GM12878 (cell line): ENCODE results near the gene JAG1. TPM values are rescaled to one million over a fixed set of nuclear protein-coding genes. Genes with fewer than 3 reads are reported as not detected.
"Not testable (repeated sequence)": the region's sequence is repeated elsewhere in the genome, so short reads cannot be mapped to it uniquely, and the experiment has no call there.

Experiments
- ATAC-seq: fragments of 200-7000 bp; cut with Tn5 transposase; 3 replicates; pipeline ENCODE4 v1.9.1; 2020; ENCODE audit warnings: mild to moderate bottlenecking, moderate library complexity
- BruUV-seq: library from RNA; stranded (reverse); fragments of 400-500 nt; replicated peaks from 2 replicates; lab custom pipeline; 2021; lab: Mats Ljungman, UMichigan
- CTCF ChIA-PET: fragments of 300-600 bp; sonication (Branson Sonifier 250); formaldehyde crosslinking; extraction: SDS; loops from one replicate; lab custom pipeline; 2021; ENCODE audit warnings: inconsistent platforms; lab: Yijun Ruan, JAX
- POLR2A ChIA-PET: fragments of 350-600 bp; formaldehyde crosslinking; extraction: SDS; loops from one replicate; lab custom pipeline; 2021; ENCODE audit warnings: inconsistent platforms; lab: Charles Lee
- RAD21 ChIA-PET: fragments of 300-600 bp; sonication (Branson Sonifier 250); formaldehyde crosslinking; loops from one replicate; lab custom pipeline; 2023; ENCODE audit warnings: antibody characterized with exemption; ENCODE audit not compliant: unreplicated experiment; lab: Charles Lee
- SMC1A ChIA-PET: fragments of 300-600 bp; sonication (Branson Sonifier 250); formaldehyde crosslinking; loops from one replicate; lab custom pipeline; 2023; ENCODE audit not compliant: unreplicated experiment, uncharacterized antibody; lab: Charles Lee
- DNase-seq: peaks from one replicate; pipeline ENCODE4 v3.0.0-alpha.2; 2011; ENCODE audit warnings: low read depth, low spot score
- FAIRE-seq: peaks from 3 replicates; lab custom pipeline; 2011; peaks lifted over from hg19 to GRCh38; lab: Jason Lieb, UNC
- H2AFZ ChIP-seq: 2 replicates; pipeline ENCODE4 v1.6.0; 2011; ENCODE audit warnings: low read depth, low read length, control low read depth; ENCODE audit not compliant: control insufficient read depth
- H3K27ac ChIP-seq: 2 replicates; pipeline ENCODE4 v1.5.1; 2011; ENCODE audit warnings: control low read depth; ENCODE audit not compliant: control insufficient read depth, insufficient read depth
- H3K27me3 ChIP-seq, 2 experiments: replicated peaks in 1 of 2; 2 replicates each; pipeline versions ENCODE4 v1.6.0 to v1.6.1; 2011; ENCODE audit warnings: low read length in 1 of 2; ENCODE audit not compliant: control insufficient read depth in 2 of 2, insufficient read depth in 2 of 2
- H3K36me3 ChIP-seq, 2 experiments: 2 replicates each; pipeline ENCODE4 v1.5.1; 2011; ENCODE audit warnings: low read length in 1 of 2; ENCODE audit not compliant: control insufficient read depth in 2 of 2, insufficient read depth in 2 of 2
- H3K4me1 ChIP-seq: 2 replicates; pipeline ENCODE4 v1.6.1; 2011; ENCODE audit warnings: mild to moderate bottlenecking, low read length, moderate library complexity, mixed read lengths; ENCODE audit not compliant: control insufficient read depth, insufficient read depth
- H3K4me2 ChIP-seq: 2 replicates; pipeline ENCODE4 v1.6.0; 2011; ENCODE audit warnings: control low read depth; ENCODE audit not compliant: control insufficient read depth, insufficient read depth
- H3K4me3 ChIP-seq: fragments of 200-600 bp; sonication (generic); 2 replicates; pipeline ENCODE4 v1.5.1; 2016
- H3K79me2 ChIP-seq: 2 replicates; pipeline ENCODE4 v1.6.0; 2011; ENCODE audit warnings: low read length; ENCODE audit not compliant: control insufficient read depth, insufficient read depth
- H3K9ac ChIP-seq: 2 replicates; pipeline ENCODE4 v1.8.0; 2011; ENCODE audit warnings: low read length, control low read depth, mixed read lengths; ENCODE audit not compliant: control insufficient read depth, insufficient read depth
- H3K9me3 ChIP-seq: replicated peaks from 3 replicates; pipeline ENCODE4 v1.5.1; 2011; ENCODE audit warnings: mild to moderate bottlenecking, low read length; ENCODE audit not compliant: control insufficient read depth, insufficient read depth
- H4K20me1 ChIP-seq: 2 replicates; pipeline ENCODE4 v1.6.0; 2011; ENCODE audit not compliant: control insufficient read depth, insufficient read depth
- RAD21 ChIP-seq: IDR thresholded peaks from 2 replicates; pipeline ENCODE4 v1.6.1; 2011; ENCODE audit warnings: mild to moderate bottlenecking, low read depth, low read length, moderate library complexity; ENCODE audit not compliant: insufficient read depth
- SMC3 ChIP-seq: IDR thresholded peaks from 2 replicates; pipeline ENCODE4 v1.6.1; 2011; ENCODE audit warnings: low read length, improper control_type of control experiment, borderline replicate concordance
- WRNIP1 ChIP-seq: IDR thresholded peaks from 2 replicates; pipeline ENCODE4 v1.6.1; 2011; ENCODE audit warnings: low read depth, low read length, improper control_type of control experiment, borderline replicate concordance
- WGBS: methylation state at CpG from one replicate; pipeline ENCODE4 v1.1.6; 2016; ENCODE audit warnings: low lambda C conversion rate; ENCODE audit not compliant: insufficient replicate concordance, insufficient coverage; ENCODE audit errors: missing lambda C conversion rate; 5-methylcytosine and 5-hydroxymethylcytosine counted together
- in situ Hi-C: fragments of 300-500 bp; cut with MboI; formaldehyde crosslinking; loops from 9 replicates; pipeline ENCODE4 v1.14.3; 2018; ENCODE audit warnings: mixed read lengths
- intact Hi-C: fragments of 100-400 bp; cut with micrococcal nuclease; formaldehyde crosslinking; loops from one replicate; pipeline ENCODE4 v1.14.2; 2022; ENCODE audit not compliant: unreplicated experiment
- polyA plus RNA-seq, 11 experiments: library from polyadenylated mRNA; depleted of rRNA in 4 of 11; unstranded in 6 of 11; stranded (reverse) in 5 of 11; fragments of >200 nt; fragmentation: Nextera tagmentation in 4 of 11; fragmentation: Illumina TruSeq in 1 of 11; extraction: Ambion mirVana in 4 of 11; extraction: Trizol in 1 of 11; gene quantifications; 1 replicate in 1 of 11; 2 replicates in 10 of 11; pipeline versions ENCODE4 v1.2.1 to v1.2.3, GENCODE V29; 2011 to 2016; ENCODE audit warnings: inconsistent platforms in 2 of 11, missing spikeins in 2 of 11, low read depth in 1 of 11
- total RNA-seq, 4 experiments: library from RNA; depleted of rRNA in 3 of 4; stranded (reverse); fragments of >200 nt in 3 of 4; fragmentation: Illumina TruSeq in 1 of 4; extraction: Trizol in 1 of 4; gene quantifications; 2 replicates each; pipeline versions ENCODE4 v1.2.1 to v1.2.3, GENCODE V29; 2013 to 2021
- TF ChIP-seq, protein P1 (sequence below), 3 experiments: IDR thresholded peaks in 2 of 3; conservative IDR thresholded peaks in 1 of 3; 2 replicates each; pipeline ENCODE4 v1.5.1; 2011; ENCODE audit warnings: low read depth in 3 of 3, low read length in 3 of 3, mild to moderate bottlenecking in 3 of 3, control low read depth in 2 of 3, moderate library complexity in 2 of 3, inconsistent platforms in 1 of 3, mixed read lengths in 1 of 3; ENCODE audit not compliant: control insufficient read depth in 2 of 3, insufficient read depth in 1 of 3; ENCODE audit errors: extremely low read depth in 1 of 3

Gene JAG1
- total and polyA plus RNA-seq, 10 of the 15 experiments (the other 5 are each of a cell fraction or from before 2014, with no cell fraction given) = 0.66 to 6.9 (median 1.8) TPM

DNA sequence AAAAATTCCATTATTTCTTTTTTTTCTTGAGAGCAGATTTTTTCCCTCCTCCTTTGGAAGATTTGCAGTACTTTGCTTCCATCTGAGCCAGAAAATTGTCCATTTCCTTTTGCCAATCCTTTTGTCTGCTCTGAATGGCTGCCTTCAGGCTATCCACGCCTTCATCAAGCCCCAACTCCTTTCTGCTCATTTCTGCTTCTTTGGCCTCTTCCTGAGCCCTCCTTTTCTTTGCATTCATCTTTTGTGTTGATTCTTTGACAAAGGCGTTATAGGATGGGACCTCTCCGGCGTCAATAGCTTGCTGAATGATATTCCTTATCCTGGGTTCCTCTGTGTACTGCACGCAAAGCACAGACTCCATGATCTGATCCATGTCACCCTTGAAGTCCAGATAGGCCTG is 60.4 kb downstream of the JAG1 start:
- H2AFZ ChIP-seq, H3K27ac ChIP-seq, DNase-seq, H3K36me3 ChIP-seq, ATAC-seq, H4K20me1 ChIP-seq, RAD21 ChIA-PET, FAIRE-seq, H3K9me3 ChIP-seq, SMC1A ChIA-PET, H3K4me2 ChIP-seq, BruUV-seq, H3K27me3 ChIP-seq, in situ Hi-C loops, POLR2A ChIA-PET, H3K4me3 ChIP-seq, H3K9ac ChIP-seq, H3K4me1 ChIP-seq, intact Hi-C loops, H3K79me2 ChIP-seq: not testable (repeated sequence)
- CTCF ChIA-PET = interaction anchor here (1.0 to 1.9 kb wide), 3 partner anchors 12 to 930 kb away, joined by 3 to 6 read pairs (median 5); no protein-coding TSS in a partner anchor
- 95% methylated on average over 5 of the region's 5 CpGs for WGBS

DNA sequence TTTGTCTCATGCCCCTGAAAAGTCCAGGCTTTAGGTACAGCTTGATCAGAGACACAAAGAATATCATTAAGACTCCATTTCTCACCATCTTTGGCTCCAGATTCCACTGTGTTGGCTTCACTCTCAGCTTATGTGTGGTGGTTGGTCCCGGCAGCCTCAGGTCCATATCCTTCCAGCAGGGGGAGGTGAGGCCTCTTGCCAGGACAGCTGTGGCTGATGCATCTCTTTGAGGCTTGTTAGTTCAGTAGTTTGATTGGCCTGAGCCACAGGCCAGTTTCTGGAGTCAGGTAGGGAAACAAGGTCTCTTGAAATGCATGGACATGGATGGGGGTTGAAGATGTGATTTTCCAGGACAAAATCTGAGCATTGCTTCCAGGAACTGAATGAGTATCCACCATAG is 62.4 kb downstream of the JAG1 start:
- ATAC-seq (peak; percentile 87), DNase-seq (no peak), FAIRE-seq (no peak)
- Histone ChIP-seq H3K27ac (no peak overlapping the region), H3K9ac (no peak overlapping the region), H2AFZ (no peak overlapping the region), H3K27me3 (no peaks in the 10 kb centered on the region), H3K4me1 (no peaks in the 10 kb centered on the region), H4K20me1 (no peaks in the 10 kb centered on the region), H3K4me3 (no peak overlapping the region), H3K79me2 (no peaks in the 10 kb centered on the region), H3K36me3 (peaks cover 0 to 6% of the 10 kb centered on the region in 2 experiments; a peak in 1 of 4 replicates), H3K4me2 (no peak overlapping the region), H3K9me3 (no peaks in the 10 kb centered on the region)
- WGBS = 100% methylated on average over 1 of the region's 1 CpG
- SMC1A ChIA-PET = interaction anchor here (0.7 to 1.3 kb wide), 2 partner anchors 9 to 59 kb away, joined by 3 to 5 read pairs; no protein-coding TSS in a partner anchor
- CTCF ChIA-PET = interaction anchor here (0.9 to 1.0 kb wide), 2 partner anchors 185 to 593 kb away, joined by 3 read pairs; no protein-coding TSS in a partner anchor
- TF ChIP-seq RAD21 (peak; percentile 40), WRNIP1 (no peak), SMC3 (peak; percentile 54)
- TF ChIP-seq, protein P1, sequence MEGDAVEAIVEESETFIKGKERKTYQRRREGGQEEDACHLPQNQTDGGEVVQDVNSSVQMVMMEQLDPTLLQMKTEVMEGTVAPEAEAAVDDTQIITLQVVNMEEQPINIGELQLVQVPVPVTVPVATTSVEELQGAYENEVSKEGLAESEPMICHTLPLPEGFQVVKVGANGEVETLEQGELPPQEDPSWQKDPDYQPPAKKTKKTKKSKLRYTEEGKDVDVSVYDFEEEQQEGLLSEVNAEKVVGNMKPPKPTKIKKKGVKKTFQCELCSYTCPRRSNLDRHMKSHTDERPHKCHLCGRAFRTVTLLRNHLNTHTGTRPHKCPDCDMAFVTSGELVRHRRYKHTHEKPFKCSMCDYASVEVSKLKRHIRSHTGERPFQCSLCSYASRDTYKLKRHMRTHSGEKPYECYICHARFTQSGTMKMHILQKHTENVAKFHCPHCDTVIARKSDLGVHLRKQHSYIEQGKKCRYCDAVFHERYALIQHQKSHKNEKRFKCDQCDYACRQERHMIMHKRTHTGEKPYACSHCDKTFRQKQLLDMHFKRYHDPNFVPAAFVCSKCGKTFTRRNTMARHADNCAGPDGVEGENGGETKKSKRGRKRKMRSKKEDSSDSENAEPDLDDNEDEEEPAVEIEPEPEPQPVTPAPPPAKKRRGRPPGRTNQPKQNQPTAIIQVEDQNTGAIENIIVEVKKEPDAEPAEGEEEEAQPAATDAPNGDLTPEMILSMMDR (IDR thresholded peaks at IDR 0.05 in 2 of 3, conservative IDR thresholded peaks at IDR 0.05 in 1 of 3; ENCODE audit: control insufficient read depth in 2 of 3, extremely low read depth in 1 of 3, insufficient read depth in 1 of 3, low read depth in 3 of 3, low read length in 3 of 3) = peak; percentile 45 to 56 (median 47)
- BruUV-seq = no TSS peak
- POLR2A ChIA-PET = no interaction called here
- RAD21 ChIA-PET = no interaction called here
- intact Hi-C loops (loop anchor here (1.0 kb wide), 1 partner anchor 663 kb away; no protein-coding TSS in a partner anchor), in situ Hi-C loops (no loop called here)
